HEK293T (cell line): ENCODE results near the gene NTNG2.

Experiments
- CTCF ChIA-PET: fragments of 350-600 bp; formaldehyde crosslinking; extraction: SDS; loops from one replicate; lab custom pipeline; 2021; ENCODE audit warnings: antibody characterized with exemption, inconsistent platforms; lab: Yijun Ruan, JAX
- POLR2A ChIA-PET: fragments of 350-600 bp; formaldehyde crosslinking; extraction: SDS; loops from one replicate; lab custom pipeline; 2020; ENCODE audit warnings: antibody characterized with exemption, inconsistent platforms; lab: Yijun Ruan, JAX
- DNase-seq: peaks from one replicate; pipeline ENCODE4 v3.0.0; 2012; ENCODE audit warnings: mixed read lengths; ENCODE audit errors: extremely low spot score
- ARNT ChIP-seq: fragments of 450-650 bp; IDR thresholded peaks from 2 replicates; pipeline ENCODE4 v1.6.1; 2017; ENCODE audit warnings: mild to moderate bottlenecking
- BHLHE40 ChIP-seq: fragments of 450-650 bp; IDR thresholded peaks from 2 replicates; pipeline ENCODE4 v1.6.1; 2016; ENCODE audit warnings: mild to moderate bottlenecking, moderate library complexity, borderline replicate concordance
- CTBP1 ChIP-seq: fragments of 450-650 bp; IDR thresholded peaks from 2 replicates; pipeline ENCODE4 v1.6.1; 2016; ENCODE audit warnings: borderline replicate concordance
- ELF4 ChIP-seq: fragments of 450-650 bp; IDR thresholded peaks from 2 replicates; pipeline ENCODE4 v1.6.1; 2017; ENCODE audit warnings: antibody characterized with exemption
- FOXA1 ChIP-seq: fragments of 450-650 bp; IDR thresholded peaks from 2 replicates; pipeline ENCODE4 v1.6.1; 2016; ENCODE audit warnings: mild to moderate bottlenecking
- FOXK2 ChIP-seq: fragments of 450-650 bp; IDR thresholded peaks from 2 replicates; pipeline ENCODE4 v1.6.1; 2016; ENCODE audit warnings: mild to moderate bottlenecking
- FOXM1 ChIP-seq: fragments of 450-650 bp; IDR thresholded peaks from 2 replicates; pipeline ENCODE4 v1.6.1; 2017; ENCODE audit warnings: mild to moderate bottlenecking, borderline replicate concordance
- HDGF ChIP-seq: fragments of 450-650 bp; IDR thresholded peaks from 2 replicates; pipeline ENCODE4 v1.6.1; 2017; ENCODE audit warnings: antibody characterized with exemption, borderline replicate concordance
- L3MBTL2 ChIP-seq: fragments of 450-650 bp; conservative IDR thresholded peaks from 2 replicates; pipeline ENCODE4 v1.6.1; 2016; ENCODE audit warnings: mild to moderate bottlenecking
- LEF1 ChIP-seq: fragments of 450-650 bp; IDR thresholded peaks from 2 replicates; pipeline ENCODE4 v1.6.1; 2017; ENCODE audit warnings: mild to moderate bottlenecking, borderline replicate concordance
- NFRKB ChIP-seq: fragments of 450-650 bp; IDR thresholded peaks from 2 replicates; pipeline ENCODE4 v1.6.1; 2016; ENCODE audit warnings: mild to moderate bottlenecking, moderate library complexity
- SP1 ChIP-seq: fragments of 450-650 bp; IDR thresholded peaks from 2 replicates; pipeline ENCODE4 v1.6.1; 2017
- SUZ12 ChIP-seq: fragments of 450-650 bp; IDR thresholded peaks from 2 replicates; pipeline ENCODE4 v1.6.1; 2016; ENCODE audit warnings: mild to moderate bottlenecking
- TARDBP ChIP-seq: fragments of 450-650 bp; IDR thresholded peaks from 2 replicates; pipeline ENCODE4 v1.6.1; 2016
- ZNF384 ChIP-seq: fragments of 450-650 bp; IDR thresholded peaks from 2 replicates; pipeline ENCODE4 v1.6.1; 2016
- TF ChIP-seq, protein P1 (sequence below): fragments of 450-650 bp; IDR thresholded peaks from 2 replicates; pipeline ENCODE4 v1.6.1; 2016

The NTNG2 gene

GRCh38 chr9:132235125-132235524 is 73.3 kb downstream of the NTNG2 start:
- DNase-seq = no peak
- ChIA-PET POLR2A (no interaction called here), CTCF (interaction anchor here (1.2 to 3.6 kb wide), 2 partner anchors 24 to 65 kb away, joined by 3 to 41 read pairs; no protein-coding TSS in a partner anchor)
- no peak for TF ChIP-seq FOXM1
- TF ChIP-seq FOXA1 = no peak
- no peak for TF ChIP-seq FOXK2

- POLR2A ChIA-PET = interaction anchor here (1.0 kb wide), 1 partner anchor 74 kb away, joined by 4 read pairs; the partner anchor contains the start of gene NTNG2
- CTCF ChIA-PET = interaction anchor here (0.5 to 3.6 kb wide), 17 partner anchors 9 to 600 kb away, joined by 3 to 41 read pairs (median 4); no protein-coding TSS in a partner anchor
- TF ChIP-seq ZNF384 (no peak), FOXA1 (no peak), FOXK2 (no peak), LEF1 (no peak), SP1 (no peak), ARNT (no peak)
- TF ChIP-seq, protein P1, sequence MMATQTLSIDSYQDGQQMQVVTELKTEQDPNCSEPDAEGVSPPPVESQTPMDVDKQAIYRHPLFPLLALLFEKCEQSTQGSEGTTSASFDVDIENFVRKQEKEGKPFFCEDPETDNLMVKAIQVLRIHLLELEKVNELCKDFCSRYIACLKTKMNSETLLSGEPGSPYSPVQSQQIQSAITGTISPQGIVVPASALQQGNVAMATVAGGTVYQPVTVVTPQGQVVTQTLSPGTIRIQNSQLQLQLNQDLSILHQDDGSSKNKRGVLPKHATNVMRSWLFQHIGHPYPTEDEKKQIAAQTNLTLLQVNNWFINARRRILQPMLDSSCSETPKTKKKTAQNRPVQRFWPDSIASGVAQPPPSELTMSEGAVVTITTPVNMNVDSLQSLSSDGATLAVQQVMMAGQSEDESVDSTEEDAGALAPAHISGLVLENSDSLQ = no peak
- DNase-seq = peak; percentile 80
Observed at GRCh38 chr9:132235894-132236661, 74.2 kb downstream of the NTNG2 start.

GRCh38 chr9:132236662-132237311 is 74.9 kb downstream of the NTNG2 start:
- ChIA-PET POLR2A (interaction anchor here (1.0 kb wide), 1 partner anchor 75 kb away, joined by 4 read pairs; the partner anchor contains the start of gene NTNG2), CTCF (interaction anchor here (0.5 to 3.6 kb wide), 15 partner anchors 10 to 601 kb away, joined by 3 to 41 read pairs (median 4); no protein-coding TSS in a partner anchor)
- no peak for TF ChIP-seq LEF1
- no peak for TF ChIP-seq FOXM1
- no peak for TF ChIP-seq SP1
- no peak for TF ChIP-seq FOXA1
- TF ChIP-seq TARDBP = no peak
- no peak for TF ChIP-seq HDGF
- no peak for TF ChIP-seq ARNT
- no peak for TF ChIP-seq SUZ12
- TF ChIP-seq L3MBTL2 = no peak
- TF ChIP-seq BHLHE40 = no peak
- no peak for TF ChIP-seq ZNF384
- no peak for TF ChIP-seq CTBP1
- no peak for TF ChIP-seq NFRKB
- TF ChIP-seq FOXK2 = no peak
- TF ChIP-seq, protein P1 = no peak
- DNase-seq = no peak

GRCh38 chr9:132237481-132237880 is 75.6 kb downstream of the NTNG2 start:
- DNase-seq = no peak
- ChIA-PET CTCF (interaction anchor here (0.7 to 2.0 kb wide), 2 partner anchors 71 to 331 kb away, joined by 3 to 14 read pairs; no protein-coding TSS in a partner anchor), POLR2A (no interaction called here)
- TF ChIP-seq LEF1 (no peak), CTBP1 (no peak), NFRKB (no peak), SUZ12 (no peak), SP1 (no peak), FOXM1 (no peak), TARDBP (no peak), HDGF (no peak), ARNT (no peak), ZNF384 (no peak), L3MBTL2 (no peak), BHLHE40 (no peak), FOXK2 (no peak), FOXA1 (no peak), ELF4 (no peak)
- TF ChIP-seq, protein P1 = no peak

GRCh38 chr9:132238026-132238972 is 76.4 kb downstream of the NTNG2 start:
- CTCF ChIA-PET = interaction anchor here (0.6 to 1.6 kb wide), 3 partner anchors 54 to 472 kb away, joined by 3 to 4 read pairs (median 3); no protein-coding TSS in a partner anchor
- no peak for DNase-seq
- no peak for TF ChIP-seq BHLHE40
- no peak for TF ChIP-seq TARDBP
- no peak for TF ChIP-seq NFRKB
- TF ChIP-seq FOXA1 = no peak
- TF ChIP-seq ELF4 = no peak
- no peak for TF ChIP-seq LEF1
- TF ChIP-seq ZNF384 = no peak
- TF ChIP-seq L3MBTL2 = no peak
- TF ChIP-seq, protein P1 = no peak
- no peak for TF ChIP-seq FOXK2
- no peak for TF ChIP-seq HDGF
- no peak for TF ChIP-seq ARNT
- TF ChIP-seq CTBP1 = no peak
- TF ChIP-seq SUZ12 = no peak
- TF ChIP-seq SP1 = no peak
- TF ChIP-seq FOXM1 = no peak
- POLR2A ChIA-PET = interaction anchor here (1.3 kb wide), 1 partner anchor 54 kb away, joined by 4 read pairs; no protein-coding TSS in a partner anchor
